Measurements from ENCODE around the gene SURF6. TPM values are rescaled to one million over a fixed set of nuclear protein-coding genes. Genes with fewer than 3 reads are reported as not detected.

Gene SURF6
- total RNA-seq, 1 donor from 2014 or later, result 30.8 TPM

DNA sequence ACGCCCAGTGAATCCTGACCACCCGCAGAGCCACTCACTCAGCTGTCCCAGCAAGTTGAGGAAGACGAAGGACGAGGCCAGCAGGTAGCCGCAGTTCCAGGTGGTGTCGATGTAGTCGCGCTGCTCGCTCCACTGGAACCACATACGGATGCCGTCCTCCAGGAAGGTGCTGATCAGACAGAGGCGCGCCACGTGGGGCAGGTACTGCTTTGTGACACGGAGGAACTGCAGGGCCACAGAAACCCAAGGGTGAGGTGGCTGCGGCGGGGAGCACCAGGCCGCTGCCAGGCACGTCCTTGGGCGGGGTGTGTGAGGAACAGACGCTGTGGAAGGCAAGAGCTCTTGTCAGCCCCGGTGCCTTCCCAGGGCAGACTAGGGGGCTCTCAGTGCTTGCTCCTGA, 31.2 kb upstream of the SURF6 start:
- Histone ChIP-seq H3K4me3 (ENCODE audit: low read depth, low read length) (no peak overlapping the region), H3K27me3 (ENCODE audit: control insufficient read depth, insufficient read depth, low read length) (no peaks in the 10 kb centered on the region), H3K36me3 (ENCODE audit: control insufficient read depth, insufficient read depth, low read length) (peaks cover 2% of the 10 kb centered on the region)
- DNase-seq (ENCODE audit: low read depth), result no peak
- TF ChIP-seq, protein P1, sequence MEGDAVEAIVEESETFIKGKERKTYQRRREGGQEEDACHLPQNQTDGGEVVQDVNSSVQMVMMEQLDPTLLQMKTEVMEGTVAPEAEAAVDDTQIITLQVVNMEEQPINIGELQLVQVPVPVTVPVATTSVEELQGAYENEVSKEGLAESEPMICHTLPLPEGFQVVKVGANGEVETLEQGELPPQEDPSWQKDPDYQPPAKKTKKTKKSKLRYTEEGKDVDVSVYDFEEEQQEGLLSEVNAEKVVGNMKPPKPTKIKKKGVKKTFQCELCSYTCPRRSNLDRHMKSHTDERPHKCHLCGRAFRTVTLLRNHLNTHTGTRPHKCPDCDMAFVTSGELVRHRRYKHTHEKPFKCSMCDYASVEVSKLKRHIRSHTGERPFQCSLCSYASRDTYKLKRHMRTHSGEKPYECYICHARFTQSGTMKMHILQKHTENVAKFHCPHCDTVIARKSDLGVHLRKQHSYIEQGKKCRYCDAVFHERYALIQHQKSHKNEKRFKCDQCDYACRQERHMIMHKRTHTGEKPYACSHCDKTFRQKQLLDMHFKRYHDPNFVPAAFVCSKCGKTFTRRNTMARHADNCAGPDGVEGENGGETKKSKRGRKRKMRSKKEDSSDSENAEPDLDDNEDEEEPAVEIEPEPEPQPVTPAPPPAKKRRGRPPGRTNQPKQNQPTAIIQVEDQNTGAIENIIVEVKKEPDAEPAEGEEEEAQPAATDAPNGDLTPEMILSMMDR (IDR thresholded peaks at IDR 0.05; ENCODE audit: insufficient read depth, low read length, poor library complexity, severe bottlenecking), result no peak

DNA sequence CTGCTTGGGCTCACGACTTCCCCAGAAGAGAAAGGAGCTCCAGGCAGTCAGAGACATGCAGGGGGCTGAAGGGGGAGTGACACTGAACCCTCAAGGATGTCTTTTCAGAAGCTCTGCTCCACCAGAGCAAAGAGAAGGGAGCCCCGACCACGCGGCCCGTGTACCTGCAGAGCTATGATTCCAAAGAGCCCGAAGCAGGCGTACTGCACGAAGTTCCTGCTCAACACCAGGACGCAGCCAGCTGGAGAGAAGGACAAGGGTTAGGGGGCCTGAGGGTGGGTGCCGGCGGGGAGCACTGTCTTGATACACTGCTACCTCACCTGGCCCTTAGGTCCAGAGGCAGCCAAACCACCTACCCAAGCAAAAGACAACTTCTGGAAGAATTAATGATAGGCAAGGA, 30.4 kb upstream of the SURF6 start:
- Histone ChIP-seq H3K36me3 (ENCODE audit: control insufficient read depth, insufficient read depth, low read length) (peaks cover 2% of the 10 kb centered on the region), H3K4me3 (ENCODE audit: low read depth, low read length) (no peak overlapping the region), H3K27me3 (ENCODE audit: control insufficient read depth, insufficient read depth, low read length) (no peaks in the 10 kb centered on the region)
- DNase-seq (ENCODE audit: low read depth), result no peak
- TF ChIP-seq, protein P1 (IDR thresholded peaks at IDR 0.05; ENCODE audit: insufficient read depth, low read length, poor library complexity, severe bottlenecking), result no peak

DNA sequence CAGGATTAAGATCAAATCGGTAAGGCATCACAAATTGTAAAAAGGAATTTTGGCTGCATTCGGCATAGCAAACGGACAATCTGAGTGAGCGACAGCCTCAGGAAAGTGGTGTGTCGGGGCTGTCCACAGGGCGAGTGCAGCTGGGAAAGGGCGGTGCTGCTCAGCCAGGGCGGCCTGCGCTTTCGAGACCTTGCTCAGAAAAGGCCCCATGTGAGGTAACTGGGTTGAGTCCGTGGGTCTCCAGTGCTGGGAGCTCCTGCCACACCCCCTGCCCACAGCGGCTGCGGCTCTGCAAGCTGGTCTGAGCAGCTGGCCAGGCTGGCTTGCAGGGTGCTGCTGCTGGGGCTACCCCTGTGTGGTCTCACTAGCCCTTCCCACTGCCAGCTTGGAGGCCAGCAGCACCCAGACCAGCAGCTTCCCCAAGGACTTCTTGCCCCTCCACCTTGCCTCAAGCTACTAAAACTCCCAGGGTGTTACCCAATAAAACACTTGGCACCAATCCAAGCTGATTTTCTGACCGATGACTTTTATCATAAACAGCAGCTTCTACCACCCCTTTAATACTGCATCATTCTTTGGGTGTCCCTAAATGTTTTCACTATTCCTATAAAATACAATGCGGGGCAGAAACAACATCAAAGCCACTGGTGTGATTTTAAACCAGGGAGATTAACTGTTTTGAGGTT, 26.5 kb upstream of the SURF6 start:
- Histone ChIP-seq H3K4me3 (ENCODE audit: low read depth, low read length) (no peak overlapping the region), H3K27me3 (ENCODE audit: control insufficient read depth, insufficient read depth, low read length) (no peaks in the 10 kb centered on the region), H3K36me3 (ENCODE audit: control insufficient read depth, insufficient read depth, low read length) (no peaks in the 10 kb centered on the region)
- DNase-seq (ENCODE audit: low read depth), result no peak
- TF ChIP-seq, protein P1 (IDR thresholded peaks at IDR 0.05; ENCODE audit: insufficient read depth, low read length, poor library complexity, severe bottlenecking), result no peak

DNA sequence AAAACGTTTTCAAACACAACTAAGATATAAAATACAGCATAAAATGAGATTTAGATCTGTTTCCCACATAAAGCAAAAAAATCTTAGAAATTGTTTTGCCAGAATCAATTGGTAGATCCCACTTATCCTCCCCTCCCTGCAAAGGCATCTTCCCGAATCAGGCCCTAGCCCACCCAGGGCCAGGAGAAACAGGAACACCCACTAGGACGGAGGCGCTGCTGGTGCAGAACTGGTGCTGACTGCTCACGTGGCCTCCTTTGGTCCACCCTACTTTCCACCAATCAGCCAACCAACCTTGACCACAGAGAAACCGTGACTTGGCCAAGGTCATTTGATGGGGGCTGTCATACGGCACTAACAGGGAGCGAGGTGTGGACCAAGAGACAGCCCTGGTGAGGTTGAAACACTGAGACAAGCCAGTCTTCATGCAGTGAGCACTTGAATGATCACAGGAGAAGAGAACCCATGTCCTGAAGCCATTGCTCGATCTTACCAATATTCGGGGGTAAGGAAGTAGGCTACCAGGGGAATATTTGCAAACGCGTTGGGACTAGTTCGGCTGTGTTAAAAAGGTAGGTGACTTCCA, 25.6 kb upstream of the SURF6 start:
- no peaks in the 10 kb centered on the region for H3K27me3 ChIP-seq (ENCODE audit: control insufficient read depth, insufficient read depth, low read length)
- TF ChIP-seq, protein P1 (IDR thresholded peaks at IDR 0.05; ENCODE audit: insufficient read depth, low read length, poor library complexity, severe bottlenecking), result no peak
- no peaks in the 10 kb centered on the region for H3K36me3 ChIP-seq (ENCODE audit: control insufficient read depth, insufficient read depth, low read length)
- DNase-seq (ENCODE audit: low read depth), result no peak
- no peak overlapping the region for H3K4me3 ChIP-seq (ENCODE audit: low read depth, low read length)

DNA sequence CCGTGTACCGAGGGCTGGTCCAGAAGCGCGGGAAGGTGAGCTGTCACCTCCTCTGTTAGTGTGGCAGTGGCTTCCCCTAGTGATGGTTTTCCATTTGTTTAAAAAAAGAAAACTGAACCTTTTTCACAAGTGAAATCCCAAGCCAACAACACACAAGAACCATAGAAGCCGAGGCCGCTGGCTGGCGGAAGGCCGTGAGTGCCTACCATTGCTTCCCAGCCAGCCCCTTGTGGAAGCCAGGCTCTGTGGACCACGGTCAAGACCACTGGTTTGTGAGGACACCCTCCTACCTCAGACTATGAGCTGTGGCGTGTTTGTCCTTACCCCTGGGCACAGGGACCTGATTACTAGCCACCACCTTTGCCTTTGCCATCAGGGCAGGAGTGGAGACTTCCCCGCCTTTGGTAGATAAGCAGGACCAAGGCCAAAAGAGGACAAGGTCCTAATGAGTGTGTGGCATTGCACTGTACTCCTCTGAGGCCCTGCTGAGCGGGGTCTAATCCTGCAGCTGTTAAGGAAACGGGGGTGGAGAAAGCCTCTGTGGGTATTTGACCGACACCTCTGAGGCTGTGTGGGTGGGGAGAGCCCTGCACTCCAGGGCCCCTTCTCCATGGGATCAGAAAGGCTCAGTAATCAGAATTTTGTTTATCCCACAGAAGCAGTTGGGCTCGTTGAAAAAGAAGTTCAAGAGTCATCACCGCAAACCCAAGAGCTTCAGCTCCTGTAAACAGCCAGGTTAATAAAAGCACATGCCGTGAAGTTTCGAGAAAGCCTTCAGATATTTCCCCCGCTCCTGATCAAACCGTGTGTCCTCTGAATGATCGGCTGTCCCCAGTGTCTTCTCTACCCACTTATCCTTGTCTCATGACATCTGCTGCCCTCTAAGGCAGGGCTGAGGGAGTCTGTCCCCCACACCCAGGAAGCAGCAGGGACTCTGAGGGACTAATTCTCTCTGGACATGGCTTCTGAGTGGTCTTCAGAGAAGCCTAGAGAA, 24.7 kb upstream of the SURF6 start:
- no peak for DNase-seq (ENCODE audit: low read depth)
- TF ChIP-seq, protein P1 (IDR thresholded peaks at IDR 0.05; ENCODE audit: insufficient read depth, low read length, poor library complexity, severe bottlenecking), result no peak
- no peaks in the 10 kb centered on the region for H3K27me3 ChIP-seq (ENCODE audit: control insufficient read depth, insufficient read depth, low read length)
- no peaks in the 10 kb centered on the region for H3K36me3 ChIP-seq (ENCODE audit: control insufficient read depth, insufficient read depth, low read length)
- no peak overlapping the region for H3K4me3 ChIP-seq (ENCODE audit: low read depth, low read length)
